GM12865 (cell line): ENCODE data around the gene LENG1.

Experiments
- DNase-seq: peaks from one replicate; pipeline ENCODE4 v3.0.0; 2010; ENCODE audit warnings: low read depth
- H3K4me3 ChIP-seq: 2 replicates; pipeline ENCODE4 v1.5.1; 2011; ENCODE audit warnings: mild to moderate bottlenecking, low read depth, low read length, control low read depth
- TF ChIP-seq, protein P1 (sequence below): IDR thresholded peaks from 2 replicates; pipeline ENCODE4 v1.5.1; 2011; ENCODE audit warnings: low read length, control low read depth, low read depth, inconsistent platforms; ENCODE audit not compliant: insufficient read depth; ENCODE audit errors: missing control alignments

LENG1 gene

DNA sequence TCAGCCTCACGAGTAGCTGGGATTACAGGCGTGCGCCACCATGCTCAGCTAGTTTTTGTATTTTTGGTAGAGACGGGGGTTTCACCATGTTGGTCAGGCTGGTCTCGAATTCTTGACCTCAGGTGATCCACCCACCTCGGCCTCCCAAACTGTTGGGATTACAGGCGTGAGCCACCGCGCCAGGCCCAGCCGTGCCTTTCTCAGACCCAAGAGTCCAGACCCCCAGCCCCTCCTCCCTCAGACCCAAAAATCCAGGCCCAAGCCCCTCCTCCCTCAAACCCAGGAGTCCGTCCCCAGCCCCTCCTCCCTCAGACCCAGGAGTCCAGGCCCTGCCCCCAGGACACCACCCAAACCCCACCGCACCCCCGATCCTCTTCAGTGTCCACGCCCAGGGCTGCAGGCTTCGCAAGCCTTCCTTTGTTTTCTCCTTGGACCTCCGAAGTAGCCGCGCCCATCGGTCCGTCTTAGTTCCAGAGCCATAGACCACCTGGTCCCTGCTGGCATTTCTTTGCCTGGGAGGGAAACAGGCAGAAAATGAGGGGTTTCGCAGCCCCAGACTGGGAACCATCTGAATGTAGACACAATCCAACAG lies 9.7 kb upstream of the LENG1 start:
- DNase-seq, result no peak
- H3K4me3 ChIP-seq, result no peak overlapping the region
- TF ChIP-seq, protein P1, sequence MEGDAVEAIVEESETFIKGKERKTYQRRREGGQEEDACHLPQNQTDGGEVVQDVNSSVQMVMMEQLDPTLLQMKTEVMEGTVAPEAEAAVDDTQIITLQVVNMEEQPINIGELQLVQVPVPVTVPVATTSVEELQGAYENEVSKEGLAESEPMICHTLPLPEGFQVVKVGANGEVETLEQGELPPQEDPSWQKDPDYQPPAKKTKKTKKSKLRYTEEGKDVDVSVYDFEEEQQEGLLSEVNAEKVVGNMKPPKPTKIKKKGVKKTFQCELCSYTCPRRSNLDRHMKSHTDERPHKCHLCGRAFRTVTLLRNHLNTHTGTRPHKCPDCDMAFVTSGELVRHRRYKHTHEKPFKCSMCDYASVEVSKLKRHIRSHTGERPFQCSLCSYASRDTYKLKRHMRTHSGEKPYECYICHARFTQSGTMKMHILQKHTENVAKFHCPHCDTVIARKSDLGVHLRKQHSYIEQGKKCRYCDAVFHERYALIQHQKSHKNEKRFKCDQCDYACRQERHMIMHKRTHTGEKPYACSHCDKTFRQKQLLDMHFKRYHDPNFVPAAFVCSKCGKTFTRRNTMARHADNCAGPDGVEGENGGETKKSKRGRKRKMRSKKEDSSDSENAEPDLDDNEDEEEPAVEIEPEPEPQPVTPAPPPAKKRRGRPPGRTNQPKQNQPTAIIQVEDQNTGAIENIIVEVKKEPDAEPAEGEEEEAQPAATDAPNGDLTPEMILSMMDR, result no peak

GRCh38 chr19:54168174-54168917 lies 8.8 kb upstream of the LENG1 start:
- TF ChIP-seq, protein P1, result peak; percentile 91
- peak; percentile 88 for DNase-seq
- H3K4me3 ChIP-seq, result no peak overlapping the region

- DNase-seq, result no peak
- H3K4me3 ChIP-seq, result no peak overlapping the region
- TF ChIP-seq, protein P1, result no peak
Measured at GRCh38 chr19:54165222-54165621, 5.7 kb upstream of the LENG1 start.

GRCh38 chr19:54164369-54165068 lies 5.0 kb upstream of the LENG1 start:
- peak; percentile 53 for DNase-seq

DNA sequence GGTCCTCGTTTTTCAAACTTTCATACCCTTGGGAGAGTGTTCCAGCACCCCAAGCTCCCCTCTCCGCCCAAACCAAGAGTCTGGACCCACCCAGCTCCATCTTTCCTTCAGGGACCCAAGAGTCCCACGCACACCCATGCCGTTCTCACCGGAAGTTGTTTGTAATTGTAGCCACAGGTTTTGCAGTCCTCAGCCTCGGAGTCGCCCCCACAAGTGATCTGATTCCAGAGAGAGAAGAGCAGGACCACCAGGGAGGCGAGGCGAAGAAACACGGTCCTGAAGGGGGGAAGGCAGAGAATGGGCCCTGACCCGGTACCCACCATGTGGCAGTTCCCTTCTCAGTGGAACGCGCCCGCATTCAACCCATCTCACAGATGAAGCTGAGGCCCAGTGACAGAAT lies 3.4 kb upstream of the LENG1 start:
- H3K4me3 ChIP-seq, result no peak overlapping the region
- TF ChIP-seq, protein P1, result no peak
- no peak for DNase-seq

More at GRCh38 chr19:54164369-54165068, 5.0 kb upstream of the LENG1 start:
- TF ChIP-seq, protein P1, result no peak
- H3K4me3 ChIP-seq, result no peak overlapping the region

DNA sequence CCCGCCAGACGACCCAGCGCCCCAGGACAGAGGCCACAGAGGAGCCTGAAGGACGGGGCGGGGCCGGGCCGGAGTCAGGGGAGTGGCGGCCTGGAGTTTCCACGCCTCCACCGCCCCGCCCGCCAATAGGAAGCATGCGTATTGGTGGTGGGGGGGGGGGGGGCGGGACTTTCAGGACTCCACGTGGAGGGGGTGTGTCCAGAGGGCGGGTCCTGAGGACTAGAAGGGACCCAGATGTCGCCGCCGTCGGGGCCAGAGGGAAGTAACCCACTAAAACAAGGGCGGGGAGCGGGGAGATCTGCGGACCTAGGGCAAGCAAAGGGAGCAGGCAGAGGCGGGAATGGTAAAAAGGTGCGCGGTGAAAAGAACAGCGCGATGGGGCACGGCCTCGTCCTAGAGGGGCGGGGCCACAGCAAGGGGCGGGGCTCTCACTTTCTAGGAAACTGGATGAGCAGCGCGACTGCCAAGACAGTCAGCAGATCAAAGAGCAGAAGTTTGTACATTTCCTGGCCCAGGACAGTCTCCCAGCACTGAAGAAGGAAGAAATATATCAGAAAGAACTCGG lies 2.8 kb upstream of the LENG1 start:
- TF ChIP-seq, protein P1, result no peak
- peak; percentile 75 for DNase-seq
- no peak overlapping the region for H3K4me3 ChIP-seq
